OCI-LY3 (cell line): ENCODE results near the gene CLK1.
"Not testable (repeated sequence)": the region's sequence is repeated elsewhere in the genome, so short reads cannot be mapped to it uniquely, and the experiment has no call there.

Experiments used
- H2AFZ ChIP-seq: fragments of 200-600, 300-600 bp; shearing (Covaris generic); 2 replicates; pipeline ENCODE4 v1.6.0; 2014; ENCODE audit warnings: antibody characterized with exemption, low read depth, low read length
- H3K27ac ChIP-seq: fragments of 200-600, 300-600 bp; sonication (generic); 2 replicates; pipeline ENCODE4 v1.5.1; 2014; ENCODE audit warnings: mild to moderate bottlenecking, low read length, moderate library complexity, mixed read lengths
- H3K27me3 ChIP-seq: fragments of 200-600, 300-600 bp; sonication (generic); 2 replicates; pipeline ENCODE4 v1.6.1; 2014; ENCODE audit warnings: low read depth, low read length, mixed read lengths
- H3K36me3 ChIP-seq: fragments of 200-600, 300-600 bp; sonication (generic); replicated peaks from 2 replicates; pipeline ENCODE3; 2014; ENCODE audit warnings: low read depth, low read length, mixed read lengths
- H3K4me1 ChIP-seq: fragments of 300-600, 200-600 bp; sonication (generic); 2 replicates; pipeline ENCODE4 v1.6.1; 2014; ENCODE audit warnings: low read length, mixed read lengths
- H3K4me2 ChIP-seq: fragments of 200-600, 300-600 bp; sonication (generic); 2 replicates; pipeline ENCODE4 v1.6.1; 2014; ENCODE audit warnings: low read length, mixed read lengths
- H3K4me3 ChIP-seq: fragments of 300-600, 200-600 bp; sonication (generic); 2 replicates; pipeline ENCODE4 v1.5.1; 2014; ENCODE audit warnings: antibody characterized with exemption, mild to moderate bottlenecking, low read length, moderate library complexity
- H3K79me2 ChIP-seq: fragments of 300-600, 200-600 bp; shearing (Covaris generic); 2 replicates; pipeline ENCODE4 v1.6.1; 2014; ENCODE audit warnings: mild to moderate bottlenecking, low read length, mixed read lengths
- H3K9ac ChIP-seq: fragments of 300-600, 200-600 bp; shearing (Covaris generic); 2 replicates; pipeline ENCODE4 v1.6.0; 2014; ENCODE audit warnings: mild to moderate bottlenecking, low read length, moderate library complexity
- H3K9me3 ChIP-seq: fragments of 200-600, 300-600 bp; shearing (Covaris generic); 2 replicates; pipeline ENCODE4 v1.6.1; 2014; ENCODE audit warnings: low read length, mixed read lengths; ENCODE audit not compliant: insufficient read depth
- H4K20me1 ChIP-seq: fragments of 200-600, 300-600 bp; sonication (generic); 2 replicates; pipeline ENCODE4 v1.6.1; 2016; ENCODE audit warnings: low read length, mixed read lengths; ENCODE audit not compliant: insufficient read depth
- EZH2phosphoT487 ChIP-seq: fragments of 200-600 bp; shearing (Covaris generic); IDR thresholded peaks from 2 replicates; pipeline ENCODE4 v1.6.1; 2018; ENCODE audit warnings: antibody characterized with exemption, mixed run types, low read depth
- TF ChIP-seq, protein P1 (sequence below): fragments of 200-600, 300-600 bp; sonication (generic); IDR thresholded peaks from 2 replicates; pipeline ENCODE4 v1.5.1; 2014; ENCODE audit warnings: antibody characterized with exemption, low read length, low read depth

The CLK1 gene

DNA sequence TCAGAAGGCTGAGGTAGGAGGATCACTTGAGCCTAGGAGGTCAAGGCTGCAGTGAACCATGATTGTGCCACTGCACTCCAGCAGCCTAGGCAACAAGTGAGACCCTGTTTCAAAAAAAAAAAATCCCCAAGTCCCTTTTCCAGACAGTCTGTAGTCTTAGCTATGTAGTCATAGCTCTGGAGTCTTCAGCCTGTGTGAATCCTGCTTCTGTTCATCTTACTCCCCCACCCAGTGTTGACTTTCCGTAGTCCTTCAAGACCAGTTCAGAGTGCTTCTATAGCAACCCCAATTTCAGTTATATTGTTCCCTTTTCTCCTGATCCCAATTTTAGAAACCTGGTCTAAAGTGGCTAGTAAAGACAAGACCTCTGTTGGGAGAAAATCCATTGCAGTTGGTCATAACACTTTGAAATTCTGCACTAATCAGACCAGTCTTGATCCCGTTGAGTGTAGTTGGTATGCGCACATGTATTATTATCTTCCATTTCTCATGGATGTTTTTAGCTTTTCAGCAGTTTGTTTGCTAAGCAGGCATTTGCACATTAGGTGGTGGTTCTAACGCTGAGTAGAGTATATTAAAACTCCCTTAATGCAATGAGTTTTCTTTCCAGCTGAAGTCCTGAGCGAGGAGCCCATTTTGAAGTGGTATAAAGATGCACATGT, 43.8 kb downstream of the CLK1 start:
- H3K4me1 ChIP-seq: no peaks in the 10 kb centered on the region
- H3K79me2 ChIP-seq: 0 out of 2 replicates have a peak, but pooled peaks cover 3% of the 10 kb centered on the region
- H3K4me2 ChIP-seq: no peak overlapping the region
- no peak overlapping the region for H3K27ac ChIP-seq
- no peaks in the 10 kb centered on the region for H3K27me3 ChIP-seq
- H3K9me3 ChIP-seq: no peaks in the 10 kb centered on the region
- H3K36me3 ChIP-seq: peaks cover 59% of the 10 kb centered on the region
- no peak overlapping the region for H3K4me3 ChIP-seq
- H2AFZ ChIP-seq: no peak overlapping the region
- no peak overlapping the region for H3K9ac ChIP-seq
- no peak for TF ChIP-seq EZH2phosphoT487
- TF ChIP-seq, protein P1, sequence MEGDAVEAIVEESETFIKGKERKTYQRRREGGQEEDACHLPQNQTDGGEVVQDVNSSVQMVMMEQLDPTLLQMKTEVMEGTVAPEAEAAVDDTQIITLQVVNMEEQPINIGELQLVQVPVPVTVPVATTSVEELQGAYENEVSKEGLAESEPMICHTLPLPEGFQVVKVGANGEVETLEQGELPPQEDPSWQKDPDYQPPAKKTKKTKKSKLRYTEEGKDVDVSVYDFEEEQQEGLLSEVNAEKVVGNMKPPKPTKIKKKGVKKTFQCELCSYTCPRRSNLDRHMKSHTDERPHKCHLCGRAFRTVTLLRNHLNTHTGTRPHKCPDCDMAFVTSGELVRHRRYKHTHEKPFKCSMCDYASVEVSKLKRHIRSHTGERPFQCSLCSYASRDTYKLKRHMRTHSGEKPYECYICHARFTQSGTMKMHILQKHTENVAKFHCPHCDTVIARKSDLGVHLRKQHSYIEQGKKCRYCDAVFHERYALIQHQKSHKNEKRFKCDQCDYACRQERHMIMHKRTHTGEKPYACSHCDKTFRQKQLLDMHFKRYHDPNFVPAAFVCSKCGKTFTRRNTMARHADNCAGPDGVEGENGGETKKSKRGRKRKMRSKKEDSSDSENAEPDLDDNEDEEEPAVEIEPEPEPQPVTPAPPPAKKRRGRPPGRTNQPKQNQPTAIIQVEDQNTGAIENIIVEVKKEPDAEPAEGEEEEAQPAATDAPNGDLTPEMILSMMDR: no peak
- no peaks in the 10 kb centered on the region for H4K20me1 ChIP-seq

DNA sequence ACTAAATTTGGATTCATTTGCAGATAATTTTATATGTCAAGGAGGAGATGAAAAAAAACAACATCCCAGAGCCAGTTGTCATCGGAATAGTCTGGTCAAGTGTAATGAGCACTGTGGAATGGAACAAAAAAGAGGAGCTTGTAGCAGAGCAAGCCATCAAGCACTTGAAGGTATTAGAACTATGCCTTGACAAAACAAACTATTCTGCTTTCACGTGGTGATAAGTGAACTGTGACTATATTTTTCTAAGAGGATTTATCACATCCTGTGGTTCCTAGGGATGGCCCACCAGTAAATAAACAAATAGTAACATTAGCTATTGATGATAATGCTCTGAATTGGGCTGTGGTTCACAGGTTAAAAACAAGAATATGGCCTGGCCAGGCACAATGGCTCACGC, 45.7 kb downstream of the CLK1 start:
- H3K27me3 ChIP-seq, H3K9me3 ChIP-seq, H2AFZ ChIP-seq, H4K20me1 ChIP-seq, H3K27ac ChIP-seq, H3K9ac ChIP-seq, H3K4me3 ChIP-seq, H3K4me1 ChIP-seq, H3K4me2 ChIP-seq: not testable (repeated sequence)
- peaks cover 70% of the 10 kb centered on the region for H3K36me3 ChIP-seq
- H3K79me2 ChIP-seq: peaks cover 22% of the 10 kb centered on the region

DNA sequence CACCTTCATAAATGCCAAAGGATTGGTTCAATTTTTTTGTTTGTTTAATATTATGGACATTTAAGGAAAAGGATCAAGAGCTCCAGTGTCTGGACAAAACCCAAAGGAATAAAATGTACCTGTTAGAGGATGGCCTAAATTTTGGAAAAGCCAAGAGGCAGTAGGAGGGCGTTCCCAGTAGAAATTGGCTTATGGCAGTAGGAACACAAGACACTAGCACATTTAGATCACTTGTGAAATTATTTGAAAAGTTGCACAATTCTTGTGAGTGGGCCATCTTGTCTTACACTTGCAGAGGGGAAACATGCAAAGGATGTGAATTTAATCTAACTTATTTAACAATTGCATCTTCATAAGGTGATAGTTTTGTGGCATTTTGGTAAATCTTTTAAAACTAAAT, 49.5 kb downstream of the CLK1 start:
- TF ChIP-seq, protein P1: no peak
- TF ChIP-seq EZH2phosphoT487: no peak
- no peak overlapping the region for H3K4me2 ChIP-seq
- no peaks in the 10 kb centered on the region for H3K9me3 ChIP-seq
- H4K20me1 ChIP-seq: peaks cover 15% of the 10 kb centered on the region
- no peak overlapping the region for H2AFZ ChIP-seq
- peaks cover 53% of the 10 kb centered on the region for H3K36me3 ChIP-seq
- H3K79me2 ChIP-seq: peaks cover 42% of the 10 kb centered on the region
- no peaks in the 10 kb centered on the region for H3K27me3 ChIP-seq
- no peak overlapping the region for H3K4me3 ChIP-seq
- no peak overlapping the region for H3K27ac ChIP-seq
- peaks cover 27% of the 10 kb centered on the region for H3K4me1 ChIP-seq
- H3K9ac ChIP-seq: no peak overlapping the region

DNA sequence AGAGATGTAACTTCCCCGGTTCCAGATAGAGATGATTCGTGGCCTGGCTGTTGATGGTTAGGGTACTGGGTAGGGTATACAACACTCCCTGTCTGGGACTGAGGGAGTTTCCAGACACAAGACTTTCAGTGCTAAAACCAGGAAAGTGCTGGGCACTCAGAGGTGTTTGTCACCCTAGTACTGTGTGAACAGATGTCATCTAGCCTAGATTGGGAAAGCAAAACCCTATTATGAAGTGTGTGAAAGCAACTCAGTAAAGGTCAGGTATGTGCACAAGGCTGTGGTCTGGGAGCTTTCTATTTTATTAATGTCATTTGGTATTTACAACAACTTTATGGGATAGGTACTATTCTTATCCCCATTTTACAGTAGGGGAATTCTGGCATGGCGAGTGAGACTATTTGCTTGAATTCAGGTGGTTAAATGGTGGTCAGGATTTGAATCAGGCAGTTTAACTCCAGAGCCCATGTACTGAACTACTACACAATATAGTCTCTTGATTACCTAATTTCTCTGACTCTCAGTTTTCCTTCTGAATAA, 50.1 kb downstream of the CLK1 start:
- Histone ChIP-seq H3K36me3 (peaks cover 50% of the 10 kb centered on the region), H3K9me3 (no peaks in the 10 kb centered on the region), H3K9ac (no peak overlapping the region), H3K27me3 (no peaks in the 10 kb centered on the region), H3K4me1 (peaks cover 27% of the 10 kb centered on the region), H4K20me1 (peaks cover 15% of the 10 kb centered on the region), H3K4me3 (no peak overlapping the region), H3K79me2 (peaks cover 42% of the 10 kb centered on the region), H3K4me2 (peak overlapping the region; percentile 100; the same call in 1 of the 2 replicates), H3K27ac (0 out of 2 replicates have a peak overlapping the region, but pooled peaks have one; percentile 3), H2AFZ (no peak overlapping the region)
- TF ChIP-seq EZH2phosphoT487: no peak
- TF ChIP-seq, protein P1: no peak
